HG02981 (cell line): ENCODE measurements around the gene PGM5.

Experiments used
- ATAC-seq: cut with Tn5 transposase; IDR thresholded peaks from one replicate; pipeline ENCODE4 v1.9.1; 2021; ENCODE audit warnings: mild to moderate bottlenecking, moderate library complexity; ENCODE audit not compliant: unreplicated experiment

Gene PGM5

DNA sequence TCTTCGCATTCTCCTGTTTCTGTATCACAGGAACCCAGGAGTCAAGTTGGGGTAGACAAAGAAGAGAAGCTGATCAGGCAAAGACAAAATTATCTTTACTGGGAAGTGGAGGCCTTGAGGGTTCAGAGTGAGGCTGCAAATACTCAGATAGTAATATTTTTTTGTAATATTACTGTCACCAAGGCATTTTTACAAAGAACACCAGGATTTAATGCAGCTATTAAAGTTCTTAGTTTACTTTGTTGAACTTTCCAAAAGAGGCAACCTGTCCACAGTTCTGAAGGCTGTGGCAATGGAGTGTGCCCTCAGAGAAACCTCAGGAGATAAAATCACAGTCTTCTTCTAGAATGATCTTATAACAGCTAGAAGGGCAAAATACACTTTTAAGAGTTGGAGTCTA, 74.9 kb downstream of the PGM5 start:
- no peak for ATAC-seq

DNA sequence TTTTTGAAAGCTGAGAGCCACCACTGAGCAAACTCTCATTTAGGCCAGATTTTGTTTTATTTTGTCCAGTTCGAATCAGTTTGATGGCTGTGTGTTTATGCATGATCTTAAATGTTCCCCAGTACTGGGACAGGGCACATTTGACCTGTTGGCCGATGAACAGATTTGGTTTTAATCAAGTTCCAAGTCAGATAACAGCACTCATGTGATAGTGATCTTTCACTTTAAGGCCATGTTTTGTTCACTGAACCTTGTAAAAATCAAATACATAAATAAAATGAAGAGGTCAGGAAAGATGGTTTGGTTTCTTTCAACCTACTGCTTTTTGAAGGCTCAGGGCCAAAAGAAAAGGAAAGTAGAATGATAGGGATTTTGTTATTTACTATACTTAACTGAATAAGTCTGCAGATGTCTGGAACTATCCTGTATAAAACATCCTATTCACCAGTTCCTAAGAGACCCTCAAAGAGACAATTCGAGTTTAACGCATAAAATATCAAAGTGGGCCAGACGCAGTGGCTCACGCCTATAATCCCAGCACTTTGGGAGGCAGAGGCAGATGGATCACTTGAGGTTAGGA, 77.2 kb downstream of the PGM5 start:
- no peak for ATAC-seq

DNA sequence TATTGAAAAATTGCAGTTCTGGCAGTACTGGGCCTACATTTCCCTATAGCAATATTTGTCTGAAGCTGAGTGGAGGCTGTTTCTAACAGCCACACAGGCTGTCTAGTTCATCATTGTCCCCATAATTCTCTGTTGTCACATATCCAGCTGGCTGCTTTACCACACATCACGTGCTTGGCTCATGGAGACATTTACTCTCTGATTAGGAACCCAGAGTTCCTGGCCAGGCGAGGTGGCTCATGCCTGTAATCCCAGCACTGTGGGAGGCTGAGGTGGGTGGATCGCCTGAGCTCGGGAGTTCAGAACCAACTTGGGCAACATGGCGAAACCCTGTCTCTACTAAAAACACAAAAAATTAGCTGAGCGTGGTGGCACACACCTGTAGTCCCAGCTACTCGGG, 81.4 kb downstream of the PGM5 start:
- no peak for ATAC-seq

DNA sequence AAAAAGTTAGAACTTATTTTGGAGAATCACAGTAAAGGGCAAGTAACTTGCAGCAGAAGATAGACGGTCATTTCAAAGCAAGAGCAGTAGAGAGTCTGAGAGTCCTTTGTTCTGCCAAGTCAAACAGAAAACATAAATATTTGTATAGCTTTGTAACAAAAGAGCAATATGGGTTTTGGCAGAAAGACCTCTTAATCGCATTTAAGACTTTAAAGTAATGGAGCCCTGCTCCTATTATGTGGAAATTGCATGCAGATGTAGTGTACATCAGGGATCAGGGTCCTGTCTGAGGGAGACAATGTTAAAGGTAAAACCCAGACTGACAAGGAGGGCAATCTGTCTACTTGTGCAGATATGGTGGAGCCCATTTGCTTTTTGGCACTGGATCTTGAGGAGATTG, 87.2 kb downstream of the PGM5 start:
- no peak for ATAC-seq

DNA sequence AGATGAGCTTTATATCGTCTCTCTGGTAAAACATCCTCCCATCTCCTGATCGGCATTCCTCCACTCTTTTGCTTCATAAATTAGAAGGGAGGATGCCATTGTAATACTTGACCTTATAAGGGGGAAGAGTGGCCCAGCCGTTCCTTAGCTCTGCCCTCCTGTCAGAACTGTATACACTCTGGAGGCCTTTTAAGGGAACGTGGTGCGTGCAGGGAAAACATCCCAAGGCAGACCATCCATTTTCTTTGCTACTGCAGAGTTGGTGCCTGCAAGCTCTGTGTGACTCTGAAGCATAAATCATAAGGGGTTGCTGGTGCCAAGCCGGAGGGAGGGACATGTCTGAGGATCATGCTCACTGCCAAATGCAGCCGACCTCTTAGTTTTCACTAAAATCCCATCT, 90.4 kb downstream of the PGM5 start:
- no peak for ATAC-seq

DNA sequence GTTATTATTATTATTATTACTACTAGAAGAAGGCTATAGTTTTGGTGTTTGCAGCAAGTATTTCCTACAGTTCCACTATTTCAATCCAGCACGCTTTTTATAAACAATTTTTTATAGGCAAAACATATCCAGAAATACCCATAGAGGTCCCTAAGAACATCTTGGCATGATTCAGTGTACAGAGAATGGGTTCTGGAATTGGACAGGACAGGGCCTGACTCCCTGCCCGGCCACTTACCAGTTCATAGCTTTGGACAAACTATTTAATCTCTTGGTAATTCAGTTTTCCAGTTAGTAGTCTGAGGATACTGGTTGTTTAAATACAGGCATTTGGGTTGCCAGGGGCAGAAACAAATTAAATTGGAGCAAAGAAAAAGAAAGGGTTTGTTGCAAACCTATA, 91.2 kb downstream of the PGM5 start:
- no peak for ATAC-seq

DNA sequence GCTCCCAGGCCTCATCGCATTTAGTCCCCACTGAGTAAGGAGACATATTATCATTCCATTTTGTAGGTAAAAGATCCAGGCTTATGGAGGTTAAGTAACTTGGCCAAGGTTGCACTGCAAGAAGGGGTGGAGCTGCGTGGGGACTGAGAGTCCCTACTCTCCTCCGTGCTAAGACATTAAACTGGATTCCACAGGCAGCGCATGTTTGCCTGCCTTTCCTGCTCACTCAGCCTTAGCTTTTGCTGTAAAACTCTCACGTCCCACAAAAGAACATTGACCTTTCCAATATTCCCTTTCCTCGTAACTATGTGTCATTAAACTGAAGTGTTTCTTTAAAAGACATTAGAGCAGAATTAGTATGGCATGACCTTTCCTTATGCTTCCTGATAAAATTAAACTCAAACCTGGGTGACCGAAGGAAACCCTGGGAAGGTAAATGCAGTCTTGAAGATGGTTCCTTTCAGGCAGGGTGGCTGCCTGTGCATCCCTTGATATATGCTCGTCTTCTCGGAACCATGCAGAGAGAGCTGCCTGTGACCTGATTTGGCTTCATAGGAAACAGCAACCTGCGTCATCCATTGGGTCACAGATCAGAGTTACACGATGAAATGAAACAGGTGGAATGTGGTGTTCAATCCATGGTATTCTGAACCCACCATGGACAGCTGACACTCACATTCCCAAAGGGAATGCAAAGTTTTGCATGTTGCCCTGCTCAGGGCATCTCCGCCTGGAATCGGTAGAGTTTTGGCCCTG, 98.3 kb downstream of the PGM5 start:
- no peak for ATAC-seq

DNA sequence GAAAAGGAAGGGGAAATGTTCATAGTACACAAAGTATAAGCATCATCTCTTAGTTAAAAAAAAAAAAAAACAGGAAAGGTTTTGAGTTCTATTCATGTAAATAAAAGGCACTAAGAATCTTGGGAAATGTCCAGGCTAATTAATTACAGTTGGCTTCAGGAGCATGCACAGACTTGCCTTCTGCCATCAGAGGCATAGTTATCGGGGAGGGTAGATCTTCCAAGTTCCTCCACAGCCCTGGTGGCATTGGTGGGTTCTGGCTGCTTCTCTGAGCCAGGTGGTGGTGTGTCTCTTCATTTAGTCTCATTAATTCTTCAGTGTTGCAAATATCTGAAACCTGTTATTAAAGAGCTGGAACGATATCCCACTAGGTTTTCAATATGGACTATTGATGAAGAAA, 99.0 kb downstream of the PGM5 start:
- ATAC-seq = no peak

DNA sequence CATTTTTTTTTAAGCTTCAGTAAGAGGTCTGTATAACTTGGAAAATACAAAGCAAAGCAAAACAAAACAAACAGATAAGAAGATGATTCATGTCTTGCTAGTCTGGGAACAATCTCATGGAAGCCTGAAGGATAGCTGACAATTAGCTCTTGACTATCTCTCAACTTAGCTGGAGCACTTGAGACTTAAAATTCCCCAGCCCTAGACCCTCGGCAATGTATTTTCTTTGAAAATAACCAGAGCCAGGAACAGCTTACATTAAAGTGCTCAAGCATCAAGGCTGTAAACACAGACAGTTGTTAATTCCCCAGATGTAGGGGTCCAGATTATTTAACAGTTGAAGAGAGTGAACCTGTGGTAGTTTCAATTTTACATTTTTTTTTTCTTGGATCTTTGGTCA, 101.4 kb downstream of the PGM5 start:
- ATAC-seq = no peak

DNA sequence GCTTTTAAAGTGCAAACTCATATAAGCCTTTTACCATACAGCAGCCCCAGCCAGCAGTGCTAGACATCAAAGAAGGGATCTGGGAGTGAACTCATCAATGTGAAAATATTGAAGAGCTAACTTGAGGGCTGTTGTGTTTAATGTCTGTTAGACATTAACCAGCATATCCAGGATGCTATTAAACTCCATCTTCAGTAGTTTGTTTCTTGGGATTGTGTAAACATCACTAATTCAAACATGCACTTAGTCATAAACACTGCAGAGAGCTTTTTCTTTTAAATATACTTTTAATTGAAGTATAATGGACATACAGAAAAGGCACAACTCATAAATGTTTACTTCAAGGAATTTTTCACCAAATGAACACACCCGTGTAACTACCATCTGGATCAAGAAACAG, 102.5 kb downstream of the PGM5 start:
- no peak for ATAC-seq

DNA sequence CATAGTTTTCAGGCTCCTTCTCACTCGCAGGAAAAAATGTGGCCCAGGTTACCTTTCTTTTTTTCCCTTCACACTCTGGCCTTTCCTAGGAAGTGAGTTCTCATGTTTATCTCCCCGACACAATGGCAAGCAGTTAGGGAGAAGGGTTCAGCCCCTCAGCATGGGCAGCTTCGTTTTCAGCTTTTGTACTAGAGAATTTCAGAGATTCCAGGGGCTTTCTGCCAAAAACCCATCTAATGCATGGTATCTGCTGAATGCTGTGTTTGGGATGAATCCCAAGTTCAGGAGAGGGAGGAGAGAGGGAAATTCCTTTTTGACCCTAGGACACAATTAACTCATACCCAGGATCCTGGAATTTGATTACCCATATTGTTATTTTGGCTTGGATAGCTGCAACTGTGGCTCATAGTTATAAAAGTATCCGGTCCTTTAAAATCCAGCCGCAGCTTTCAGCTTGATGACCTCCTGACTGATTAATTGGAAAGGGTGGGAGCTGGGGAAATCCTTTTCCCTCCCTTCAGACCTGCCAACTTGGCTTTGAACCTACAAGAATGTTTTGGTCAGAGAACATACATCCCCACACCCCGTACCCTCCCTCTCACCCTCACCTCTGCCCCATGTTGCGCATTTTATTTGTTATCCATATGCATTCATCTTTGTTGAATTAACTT, 105.8 kb downstream of the PGM5 start:
- ATAC-seq = no peak

DNA sequence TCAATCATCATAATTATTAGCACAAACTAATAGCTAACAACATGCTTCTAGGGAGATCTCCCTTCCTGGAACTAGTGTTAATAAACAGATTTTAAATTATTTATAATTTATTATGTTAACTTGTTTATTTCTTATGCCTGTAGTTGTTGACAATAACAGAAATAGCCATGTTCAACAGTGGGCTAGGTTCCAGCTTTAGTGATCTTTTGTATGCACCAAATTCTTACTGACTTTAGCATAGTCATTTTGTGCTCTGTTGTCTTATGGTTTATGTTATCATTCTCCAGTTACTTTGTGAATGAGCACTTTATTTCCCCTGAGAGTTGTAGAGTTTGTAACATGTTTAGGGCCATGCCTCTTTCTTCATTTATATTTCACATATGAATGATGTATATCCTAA, 113.7 kb downstream of the PGM5 start:
- ATAC-seq = no peak

DNA sequence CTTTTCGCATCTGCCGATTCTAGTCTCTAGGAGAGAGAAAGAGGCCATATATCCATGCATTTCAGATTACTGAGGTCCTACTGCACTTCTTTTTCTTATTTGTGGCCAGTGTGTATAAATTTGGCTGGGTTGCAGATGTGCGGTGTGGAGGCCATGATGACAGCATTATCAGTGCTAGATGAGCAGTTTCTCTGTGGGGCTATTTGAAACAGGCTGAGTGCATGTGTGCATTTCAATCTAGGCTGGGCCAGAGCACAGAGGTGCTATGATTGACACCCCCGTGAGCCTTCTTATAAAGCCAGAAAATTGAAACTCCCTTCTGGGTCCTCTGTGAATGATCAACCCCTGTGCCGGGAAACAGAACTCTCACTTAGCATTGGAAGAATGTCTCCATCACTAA, 114.2 kb downstream of the PGM5 start:
- no peak for ATAC-seq

DNA sequence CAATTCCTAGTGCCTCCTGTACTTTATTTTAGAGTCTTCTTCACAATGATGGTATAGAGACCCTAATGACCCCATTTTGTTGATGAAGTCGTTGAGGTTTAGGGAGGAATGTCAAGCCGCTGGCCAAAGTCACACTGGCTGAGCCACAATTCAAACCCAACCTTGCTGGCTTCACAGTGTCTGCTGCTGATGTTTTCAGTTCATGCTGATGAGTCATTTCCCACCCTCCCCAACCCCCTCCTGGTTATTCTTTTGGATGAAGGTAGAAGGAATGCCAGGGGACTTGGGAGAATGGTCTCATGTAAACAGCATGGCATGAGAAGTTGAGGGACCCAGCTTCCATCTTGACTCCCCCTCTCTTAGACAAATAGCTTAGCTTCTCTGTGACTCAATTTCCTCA, 115.7 kb downstream of the PGM5 start:
- ATAC-seq = no peak

DNA sequence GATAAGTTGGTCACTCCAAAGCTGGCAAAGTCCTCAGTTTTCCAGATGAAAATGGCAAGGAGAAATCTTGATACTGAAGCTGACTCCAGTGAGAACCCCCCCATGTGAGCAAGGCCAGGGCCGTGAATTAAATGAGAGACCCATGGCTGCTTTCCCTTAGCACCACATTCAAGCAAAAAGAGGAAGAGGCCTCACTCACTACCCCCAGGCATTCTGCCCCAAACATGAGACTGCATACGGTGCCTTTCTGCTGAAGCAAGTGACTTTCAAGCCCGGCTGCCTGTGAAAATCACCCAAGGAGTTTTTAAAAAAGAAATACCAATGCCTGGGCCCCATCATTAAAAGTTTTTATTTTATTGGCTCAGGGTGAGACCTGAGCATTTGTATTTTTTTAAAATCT, 117.4 kb downstream of the PGM5 start:
- no peak for ATAC-seq

DNA sequence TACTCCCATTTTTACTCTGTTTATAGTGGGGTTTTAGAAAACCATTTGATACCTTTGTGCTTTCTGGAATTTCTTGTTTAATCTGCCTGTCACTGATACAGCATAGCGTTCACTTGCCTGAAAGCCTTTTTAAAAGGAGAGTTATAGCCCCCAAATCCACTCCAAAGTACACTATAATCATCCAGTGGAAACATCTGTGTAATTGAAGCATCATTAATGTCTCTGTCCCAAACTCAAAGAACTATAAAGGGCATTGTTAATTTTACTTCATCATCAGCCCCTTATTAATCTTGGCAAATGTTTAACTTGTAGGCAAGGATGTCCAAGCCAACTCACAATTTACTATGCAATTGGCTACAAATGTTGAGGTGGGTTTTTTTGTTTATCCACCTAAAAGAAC, 120.0 kb downstream of the PGM5 start:
- no peak for ATAC-seq

DNA sequence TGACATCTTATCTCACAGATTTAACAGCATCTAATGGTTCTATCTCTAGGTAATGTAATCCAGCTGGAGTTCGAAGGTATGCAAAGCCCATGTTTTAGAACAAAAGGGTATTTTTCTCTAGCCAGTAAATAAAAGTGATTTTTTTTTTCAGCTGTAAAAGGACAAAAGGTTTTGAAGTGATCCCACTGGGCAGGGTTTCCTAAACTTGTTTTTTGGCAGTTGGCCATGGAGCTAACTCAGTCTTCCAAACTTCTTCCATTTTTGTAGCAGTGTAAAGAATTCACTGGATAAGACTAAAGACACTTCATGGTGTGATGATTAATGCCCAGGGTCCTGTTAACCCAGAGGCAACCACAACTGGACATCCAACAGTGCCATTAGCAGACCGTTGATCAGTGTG, 120.4 kb downstream of the PGM5 start:
- no peak for ATAC-seq

DNA sequence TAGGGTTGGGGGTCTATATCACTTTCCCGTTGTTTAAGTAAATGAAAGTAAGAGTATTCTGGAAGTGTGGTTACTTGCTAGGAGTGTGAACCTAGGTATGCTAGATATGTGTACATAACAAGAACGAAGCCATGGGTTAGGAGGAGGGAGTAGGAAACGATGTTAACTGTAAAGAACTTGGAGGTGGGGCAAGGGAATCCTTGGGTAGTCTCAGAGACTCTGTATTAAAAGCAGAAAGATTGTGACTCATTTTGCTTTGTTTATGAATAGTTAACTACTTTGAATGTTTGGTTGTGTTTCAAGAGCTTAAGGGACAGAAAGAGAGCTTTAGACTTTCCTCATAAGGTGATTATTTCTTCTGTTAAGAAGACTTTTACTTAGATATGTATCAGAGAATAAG, 124.4 kb downstream of the PGM5 start:
- ATAC-seq = no peak

DNA sequence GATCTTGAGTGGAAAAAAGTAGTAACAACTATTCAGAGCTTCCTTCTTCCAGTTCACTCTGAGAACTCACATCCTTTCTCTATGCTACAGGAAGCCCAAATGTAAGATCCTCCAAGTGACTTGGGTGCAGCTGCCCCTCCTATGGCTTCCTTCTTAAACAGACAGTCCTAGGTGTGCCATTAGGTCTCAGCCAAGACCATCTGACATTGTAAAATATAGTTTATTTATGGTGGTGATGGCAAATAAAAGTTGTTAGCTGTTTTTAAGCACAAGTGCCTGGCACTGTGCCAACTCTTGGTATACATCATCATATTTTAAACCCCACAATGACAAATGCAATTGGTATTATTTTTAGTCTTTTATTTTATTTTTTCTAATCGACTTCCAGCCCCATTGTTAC, 126.1 kb downstream of the PGM5 start:
- ATAC-seq = no peak

DNA sequence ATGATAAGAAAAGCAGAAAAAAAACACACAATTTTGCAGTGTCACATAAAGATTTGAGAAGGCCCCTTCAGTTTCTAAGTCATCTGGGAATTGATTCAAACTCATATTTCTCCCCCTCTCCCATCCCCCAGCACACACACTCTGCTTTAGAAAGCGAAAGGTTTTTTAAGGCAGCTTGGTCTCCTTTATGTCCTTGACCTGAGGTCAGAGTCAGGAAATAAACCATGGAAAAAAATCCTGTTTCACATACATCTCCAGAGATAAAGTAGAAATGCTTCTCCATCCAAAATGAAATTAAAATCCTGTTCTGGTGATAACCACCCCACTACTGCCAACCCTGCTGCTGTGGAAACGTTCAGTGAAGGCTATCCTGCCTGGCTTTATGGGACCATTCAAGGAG, 131.7 kb downstream of the PGM5 start:
- ATAC-seq = no peak

DNA sequence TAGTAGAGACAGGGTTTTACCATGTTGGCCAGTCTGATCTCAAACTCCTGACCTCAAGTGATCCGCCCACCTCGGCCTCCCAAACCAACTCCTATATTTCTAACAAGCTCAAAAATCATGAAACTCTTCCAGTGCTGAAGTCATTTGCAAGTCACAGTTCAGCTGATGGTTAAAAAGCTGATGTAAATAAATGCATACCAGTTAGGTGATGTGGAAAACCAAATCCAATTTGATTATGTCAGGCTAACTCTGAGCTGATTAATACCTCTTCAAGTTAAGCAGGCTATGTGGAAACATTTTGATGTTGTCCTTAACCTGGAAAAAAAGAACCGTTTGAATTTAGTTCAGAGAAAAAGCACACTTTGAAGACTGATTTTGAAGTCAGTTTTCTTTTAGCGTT, 133.2 kb downstream of the PGM5 start:
- no peak for ATAC-seq

DNA sequence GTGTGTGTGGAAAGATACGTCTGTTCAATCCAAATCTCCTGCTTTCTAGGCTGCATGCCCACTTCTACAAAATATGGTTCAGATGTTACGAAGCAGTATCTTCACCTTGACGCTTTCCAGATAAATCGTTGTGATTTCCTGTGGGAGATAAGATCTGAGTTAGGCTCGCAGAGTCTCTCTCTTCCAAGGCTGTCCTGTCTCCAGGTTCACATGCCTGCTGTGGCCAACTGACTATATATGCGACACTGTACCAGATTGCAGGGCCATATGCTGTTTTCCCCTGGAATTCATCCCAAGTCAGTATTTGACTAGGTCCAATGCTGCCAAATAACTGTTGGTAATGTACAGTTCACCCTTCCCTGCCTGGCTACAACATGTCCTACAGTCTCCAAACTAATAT, 136.4 kb downstream of the PGM5 start:
- ATAC-seq = no peak

DNA sequence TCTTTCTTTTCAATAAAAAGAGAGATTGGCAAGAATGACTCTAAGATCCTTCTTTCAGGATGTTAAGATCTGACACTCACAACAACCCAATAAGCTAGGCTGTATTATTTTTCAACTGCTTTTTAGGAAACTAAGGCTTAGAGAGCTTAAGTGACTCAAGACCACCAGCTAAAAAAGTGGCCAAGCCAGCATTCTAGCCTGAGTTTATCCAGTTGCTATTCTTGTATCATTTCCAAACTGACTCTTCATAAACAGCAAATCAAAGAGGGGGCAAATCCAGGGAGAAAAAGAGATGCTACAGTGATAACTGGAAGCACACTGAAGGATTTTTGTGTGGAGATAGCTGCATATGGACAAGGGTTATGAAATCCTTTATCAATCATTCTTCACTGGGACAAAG, 137.1 kb downstream of the PGM5 start:
- no peak for ATAC-seq
